Loucy (cell line): ENCODE results near the gene CBFB.

ENCODE experiments used
- H2AFZ ChIP-seq: fragments of 200-600 bp; sonication (generic); 2 replicates; pipeline ENCODE4 v1.6.0; 2016; ENCODE audit warnings: antibody characterized with exemption, mild to moderate bottlenecking, low read length, moderate library complexity
- H3F3A ChIP-seq: fragments of 200-600 bp; 2 replicates; pipeline ENCODE4 v1.6.0; 2016; ENCODE audit warnings: antibody characterized with exemption, low read depth, mild to moderate bottlenecking
- H3K27me3 ChIP-seq: fragments of 200-600 bp; sonication (generic); 2 replicates; pipeline ENCODE4 v1.6.1; 2014; ENCODE audit warnings: low read length, mild to moderate bottlenecking; ENCODE audit not compliant: insufficient read depth, poor library complexity, severe bottlenecking
- H3K36me3 ChIP-seq: fragments of 200-600 bp; sonication (generic); 2 replicates; pipeline ENCODE4 v1.6.1; 2016; ENCODE audit warnings: low read length; ENCODE audit not compliant: insufficient read depth
- H3K4me1 ChIP-seq: fragments of 200-600 bp; sonication (generic); 2 replicates; pipeline ENCODE4 v1.5.1; 2014; ENCODE audit warnings: low read length, mild to moderate bottlenecking; ENCODE audit not compliant: insufficient read depth, poor library complexity, severe bottlenecking
- H3K4me2 ChIP-seq: fragments of 200-600 bp; sonication (generic); 2 replicates; pipeline ENCODE4 v1.6.0; 2014; ENCODE audit warnings: antibody characterized with exemption, low read length, low read depth, mild to moderate bottlenecking; ENCODE audit not compliant: poor library complexity, severe bottlenecking
- H3K4me3 ChIP-seq: fragments of 200-600 bp; sonication (generic); 2 replicates; pipeline ENCODE4 v1.5.1; 2014; ENCODE audit warnings: low read length, mild to moderate bottlenecking, mixed read lengths; ENCODE audit not compliant: poor library complexity, severe bottlenecking
- H3K79me2 ChIP-seq: fragments of 200-600 bp; sonication (generic); 2 replicates; pipeline ENCODE4 v1.6.1; 2014; ENCODE audit warnings: low read length; ENCODE audit not compliant: insufficient read depth
- H3K9ac ChIP-seq: fragments of 200-600 bp; sonication (generic); 2 replicates; pipeline ENCODE4 v1.6.0; 2014; ENCODE audit warnings: mild to moderate bottlenecking, low read depth, low read length, moderate library complexity; ENCODE audit not compliant: poor library complexity, severe bottlenecking
- H3K9me2 ChIP-seq: fragments of 200-600 bp; sonication (generic); replicated peaks from 2 replicates; pipeline ENCODE4 v1.6.1; 2016; ENCODE audit warnings: low read depth, low read length, mixed read lengths
- H3K9me3 ChIP-seq: fragments of 200-600 bp; sonication (generic); 2 replicates; pipeline ENCODE4 v1.6.1; 2014; ENCODE audit warnings: mild to moderate bottlenecking, antibody characterized with exemption, low read length, low read depth; ENCODE audit not compliant: insufficient read depth
- H4K20me1 ChIP-seq: fragments of 200-600 bp; sonication (generic); 2 replicates; pipeline ENCODE4 v1.6.0; 2014; ENCODE audit warnings: antibody characterized with exemption, low read length, mild to moderate bottlenecking; ENCODE audit not compliant: insufficient read depth, poor library complexity, severe bottlenecking
- CTCF ChIP-seq: fragments of 200-600 bp; sonication (generic); conservative IDR thresholded peaks from 2 replicates; pipeline ENCODE4 v1.5.1; 2014; ENCODE audit warnings: mild to moderate bottlenecking, antibody characterized with exemption, low read length
- EZH2phosphoT487 ChIP-seq: fragments of 200-600 bp; IDR thresholded peaks from 2 replicates; pipeline ENCODE4 v1.6.1; 2018; ENCODE audit warnings: antibody characterized with exemption, mild to moderate bottlenecking, moderate library complexity, borderline replicate concordance

Gene CBFB

GRCh38 chr16:67128887-67129286 is 99.9 kb downstream of the CBFB start:
- Histone ChIP-seq H3K9me3 (no peaks in the 10 kb centered on the region), H3K36me3 (peaks cover 43% of the 10 kb centered on the region; the same call in 1 of the 2 replicates), H3K4me2 (no peak overlapping the region), H3K4me3 (no peak overlapping the region), H3K9me2 (no peaks in the 10 kb centered on the region), H2AFZ (no peak overlapping the region), H3K4me1 (no peaks in the 10 kb centered on the region), H3F3A (no peaks in the 10 kb centered on the region), H3K9ac (no peak overlapping the region), H3K27me3 (no peaks in the 10 kb centered on the region), H4K20me1 (no peaks in the 10 kb centered on the region), H3K79me2 (no peaks in the 10 kb centered on the region)
- no peak for TF ChIP-seq CTCF
- no peak for TF ChIP-seq EZH2phosphoT487

DNA sequence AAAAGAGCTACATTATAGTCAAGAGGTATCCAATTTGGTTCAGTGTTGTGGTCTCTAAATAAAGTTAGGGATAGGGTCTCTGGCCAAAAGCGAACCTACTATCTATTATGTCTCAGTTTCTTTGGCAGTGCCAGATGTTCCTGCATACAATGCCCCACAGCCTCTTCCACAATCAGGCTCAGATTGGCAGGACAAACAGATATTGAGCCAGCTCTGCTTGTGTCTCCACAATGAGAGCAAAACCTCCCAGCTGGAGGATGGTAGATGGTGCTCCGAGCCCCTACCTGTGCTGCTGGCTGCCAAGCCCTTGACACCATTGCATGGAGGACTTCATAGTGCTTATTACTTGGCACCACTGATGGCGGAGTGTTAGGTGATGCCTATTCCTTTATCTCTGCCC is 100.5 kb downstream of the CBFB start:
- H3K4me1 ChIP-seq: no peaks in the 10 kb centered on the region
- no peak overlapping the region for H3K9ac ChIP-seq
- H3K79me2 ChIP-seq: no peaks in the 10 kb centered on the region
- no peak for TF ChIP-seq EZH2phosphoT487
- TF ChIP-seq CTCF: no peak
- H3K36me3 ChIP-seq: peaks cover 44% of the 10 kb centered on the region; the same call in 1 of the 2 replicates
- no peaks in the 10 kb centered on the region for H3F3A ChIP-seq
- H3K9me2 ChIP-seq: no peaks in the 10 kb centered on the region
- no peak overlapping the region for H2AFZ ChIP-seq
- H4K20me1 ChIP-seq: no peaks in the 10 kb centered on the region
- no peak overlapping the region for H3K4me2 ChIP-seq
- no peaks in the 10 kb centered on the region for H3K27me3 ChIP-seq
- H3K4me3 ChIP-seq: no peak overlapping the region
- H3K9me3 ChIP-seq: no peaks in the 10 kb centered on the region

DNA sequence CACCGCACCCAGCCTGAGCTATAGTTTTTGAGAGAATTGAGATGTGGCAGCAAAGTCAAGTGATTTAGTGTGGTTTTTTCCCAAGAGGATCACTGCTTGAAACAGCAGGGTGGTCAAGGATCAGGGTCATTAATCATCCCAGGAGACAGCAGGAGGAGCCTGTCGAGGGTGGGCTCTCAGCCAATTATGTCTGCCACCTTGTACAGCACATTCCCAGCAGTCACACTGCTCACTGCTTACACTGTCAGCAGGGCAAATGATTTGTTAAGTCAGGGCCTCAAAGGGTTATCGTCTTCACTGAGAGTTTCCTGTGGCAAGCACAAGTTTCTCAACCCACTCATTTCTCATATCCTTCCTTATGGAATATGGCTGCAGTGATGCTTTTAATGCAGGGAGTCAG is 108.7 kb downstream of the CBFB start:
- H3K36me3 ChIP-seq: peaks cover 75% of the 10 kb centered on the region
- no peaks in the 10 kb centered on the region for H3K27me3 ChIP-seq

More for the DNA sequence above, 108.7 kb downstream of the CBFB start:
- H3K9me2 ChIP-seq: no peaks in the 10 kb centered on the region
- H3K9ac ChIP-seq: no peak overlapping the region
- no peak overlapping the region for H3K4me2 ChIP-seq
- TF ChIP-seq CTCF: no peak
- TF ChIP-seq EZH2phosphoT487: no peak
- no peaks in the 10 kb centered on the region for H3K4me1 ChIP-seq
- H2AFZ ChIP-seq: no peak overlapping the region
- H3F3A ChIP-seq: no peaks in the 10 kb centered on the region
- no peak overlapping the region for H3K4me3 ChIP-seq
- no peaks in the 10 kb centered on the region for H3K79me2 ChIP-seq
- no peaks in the 10 kb centered on the region for H3K9me3 ChIP-seq
- H4K20me1 ChIP-seq: no peaks in the 10 kb centered on the region
